ENCODE measurements around the gene IGSF6.

DNA sequence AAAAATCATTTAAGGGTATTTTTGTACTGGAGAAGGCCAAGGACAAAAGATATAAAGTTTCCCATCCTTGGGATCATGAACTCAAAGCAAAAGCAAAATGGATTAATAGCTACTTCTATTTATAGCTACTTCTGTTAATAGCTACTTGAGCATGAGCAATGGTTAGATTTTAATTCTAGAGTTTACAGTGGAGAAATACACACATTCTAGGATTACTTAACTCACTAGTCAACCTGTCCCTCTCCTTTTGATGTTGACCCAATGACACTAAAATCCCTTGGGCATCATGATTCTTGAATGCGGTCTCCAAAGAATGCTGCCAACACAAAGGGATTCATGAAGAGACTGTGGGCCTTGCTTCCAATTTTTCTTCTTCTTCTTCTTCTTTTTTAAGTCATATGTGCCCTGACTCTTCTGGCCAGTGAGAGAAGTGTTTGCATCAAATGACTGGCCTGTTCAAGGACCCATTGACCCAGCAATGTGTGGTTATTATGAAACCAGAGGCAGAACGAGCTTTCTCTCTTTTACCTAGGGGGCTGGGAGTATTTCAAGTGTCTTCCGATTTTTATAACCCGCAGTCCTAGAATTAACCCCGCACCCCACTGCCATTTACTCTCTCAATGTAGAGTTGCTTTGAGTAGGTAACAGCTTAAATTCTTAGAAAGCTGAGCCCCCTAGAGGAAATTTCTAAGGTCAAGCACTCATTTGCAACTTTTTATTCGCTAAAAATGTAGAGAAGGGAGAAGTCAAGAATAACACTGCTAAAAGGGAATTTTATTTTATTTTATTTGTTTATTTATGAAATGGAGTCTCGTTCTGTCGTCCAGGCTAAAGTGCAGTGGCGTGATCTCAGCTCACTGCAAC is 46.0 kb upstream of the IGSF6 start:
- TF ChIP-seq, protein P1, sequence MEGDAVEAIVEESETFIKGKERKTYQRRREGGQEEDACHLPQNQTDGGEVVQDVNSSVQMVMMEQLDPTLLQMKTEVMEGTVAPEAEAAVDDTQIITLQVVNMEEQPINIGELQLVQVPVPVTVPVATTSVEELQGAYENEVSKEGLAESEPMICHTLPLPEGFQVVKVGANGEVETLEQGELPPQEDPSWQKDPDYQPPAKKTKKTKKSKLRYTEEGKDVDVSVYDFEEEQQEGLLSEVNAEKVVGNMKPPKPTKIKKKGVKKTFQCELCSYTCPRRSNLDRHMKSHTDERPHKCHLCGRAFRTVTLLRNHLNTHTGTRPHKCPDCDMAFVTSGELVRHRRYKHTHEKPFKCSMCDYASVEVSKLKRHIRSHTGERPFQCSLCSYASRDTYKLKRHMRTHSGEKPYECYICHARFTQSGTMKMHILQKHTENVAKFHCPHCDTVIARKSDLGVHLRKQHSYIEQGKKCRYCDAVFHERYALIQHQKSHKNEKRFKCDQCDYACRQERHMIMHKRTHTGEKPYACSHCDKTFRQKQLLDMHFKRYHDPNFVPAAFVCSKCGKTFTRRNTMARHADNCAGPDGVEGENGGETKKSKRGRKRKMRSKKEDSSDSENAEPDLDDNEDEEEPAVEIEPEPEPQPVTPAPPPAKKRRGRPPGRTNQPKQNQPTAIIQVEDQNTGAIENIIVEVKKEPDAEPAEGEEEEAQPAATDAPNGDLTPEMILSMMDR (IDR thresholded peaks at IDR 0.05) = no peak
- TF ChIP-seq POLR2AphosphoS5 (IDR thresholded peaks at IDR 0.05; ENCODE audit: insufficient read depth in 1 of 2, low read depth in 1 of 2) = no peak
- no peak for TF ChIP-seq POLR2A (IDR thresholded peaks at IDR 0.05)

All from vagina (tissue), 2 donors.